DMS53 treated with DMSO at 0.1 percent for 48 hours (cell line): ENCODE data around the gene ABHD16B.
"Not testable (repeated sequence)": the region's sequence is repeated elsewhere in the genome, so short reads cannot be mapped to it uniquely, and the experiment has no call there.

Source experiments
- DNase-seq: peaks from one replicate; lab custom pipeline; 2025; ENCODE audit not compliant: unreplicated experiment; lab: John Stamatoyannopoulos, UW

Gene ABHD16B

DNA sequence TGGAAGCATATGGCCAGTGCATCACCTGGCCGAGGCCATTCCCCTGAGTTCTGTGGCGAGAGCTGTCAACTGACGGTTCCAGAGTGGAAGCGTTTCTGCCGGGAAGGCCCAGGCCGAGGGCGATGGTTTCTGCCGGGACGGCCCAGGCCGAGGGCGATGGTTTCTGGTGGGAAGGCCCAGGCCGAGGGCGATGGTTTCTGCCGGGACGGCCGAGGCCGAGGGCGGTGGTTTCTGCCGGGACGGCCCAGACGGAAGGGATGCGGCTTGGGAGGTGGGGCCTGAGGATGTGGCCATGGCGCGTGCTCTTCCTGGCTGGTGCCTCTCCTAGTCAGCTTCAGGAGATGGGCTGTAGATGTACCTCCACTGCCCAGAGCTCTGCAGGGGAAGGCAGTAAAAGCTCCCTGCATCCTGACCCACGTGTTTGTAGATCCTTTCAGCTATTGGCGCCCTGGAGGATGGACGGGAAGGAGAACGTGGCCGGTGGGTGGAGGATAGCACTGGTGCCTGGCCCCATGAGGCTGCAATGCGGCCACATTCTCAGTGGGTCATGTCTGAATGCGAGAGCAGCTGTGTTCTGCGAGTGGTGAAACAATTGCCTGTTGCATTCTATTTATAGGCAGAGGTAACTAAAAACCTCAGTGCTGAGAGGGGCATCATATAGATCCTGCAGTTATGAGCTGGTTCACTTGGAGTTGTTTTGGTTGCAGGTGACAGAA lies 16.6 kb downstream of the ABHD16B start:
- DNase-seq, result no peak

DNA sequence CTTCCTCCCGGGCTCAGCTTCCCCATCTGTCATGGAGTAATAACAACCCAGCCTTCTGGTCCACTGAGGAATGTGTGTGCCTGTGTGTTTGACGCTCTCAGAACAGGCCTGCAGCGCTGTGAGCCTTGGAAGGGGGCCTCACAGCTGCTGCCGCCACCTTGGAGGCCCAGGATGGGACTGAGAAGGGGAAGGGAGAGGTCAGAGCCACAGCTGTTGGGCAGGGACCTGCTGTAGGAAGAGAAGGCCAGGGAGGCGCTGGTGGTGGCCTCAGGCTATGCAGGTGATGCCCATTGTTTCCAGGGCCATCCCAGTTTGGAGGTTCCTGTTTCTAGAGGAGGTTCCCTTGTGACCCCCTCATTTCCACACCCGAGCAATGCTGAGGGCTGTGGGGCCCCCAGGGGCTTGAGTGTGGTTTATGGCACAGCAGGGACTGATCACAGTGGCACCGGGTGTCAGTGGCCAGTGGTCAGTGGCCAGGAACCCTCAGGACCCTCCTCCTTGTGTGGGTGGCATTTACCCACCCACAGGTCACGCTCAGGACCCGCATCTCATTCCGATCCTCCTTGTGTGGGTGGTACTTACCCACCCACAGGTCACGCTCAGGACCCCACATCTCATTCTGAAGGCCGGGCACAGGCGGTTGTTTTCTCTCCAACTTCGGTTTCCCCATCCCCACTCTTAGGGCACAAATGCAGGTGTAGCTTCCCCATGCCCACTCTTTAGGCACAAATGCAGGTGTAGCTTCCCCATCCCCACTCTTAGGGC lies 17.8 kb downstream of the ABHD16B start:
- DNase-seq, result no peak

DNA sequence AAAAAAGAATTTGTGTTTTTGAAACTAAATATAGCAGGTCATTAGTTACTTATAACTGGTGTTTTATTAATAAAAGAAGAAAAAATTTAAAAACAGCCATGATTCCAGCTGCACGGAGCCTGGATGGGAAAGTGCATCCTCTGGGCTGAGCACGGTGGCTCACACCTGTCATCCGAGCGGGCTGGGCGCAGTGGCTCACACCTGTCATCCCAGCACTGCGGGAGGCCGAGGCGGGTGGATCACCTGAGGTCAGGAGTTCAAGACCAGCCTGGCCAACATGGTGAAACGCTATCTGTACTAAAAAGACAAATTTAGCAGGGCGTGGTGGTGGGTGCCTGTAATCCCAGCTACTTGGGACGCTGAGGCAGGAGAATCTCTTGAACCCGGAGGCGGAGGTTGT lies 19.6 kb downstream of the ABHD16B start:
- not testable (repeated sequence) for DNase-seq

DNA sequence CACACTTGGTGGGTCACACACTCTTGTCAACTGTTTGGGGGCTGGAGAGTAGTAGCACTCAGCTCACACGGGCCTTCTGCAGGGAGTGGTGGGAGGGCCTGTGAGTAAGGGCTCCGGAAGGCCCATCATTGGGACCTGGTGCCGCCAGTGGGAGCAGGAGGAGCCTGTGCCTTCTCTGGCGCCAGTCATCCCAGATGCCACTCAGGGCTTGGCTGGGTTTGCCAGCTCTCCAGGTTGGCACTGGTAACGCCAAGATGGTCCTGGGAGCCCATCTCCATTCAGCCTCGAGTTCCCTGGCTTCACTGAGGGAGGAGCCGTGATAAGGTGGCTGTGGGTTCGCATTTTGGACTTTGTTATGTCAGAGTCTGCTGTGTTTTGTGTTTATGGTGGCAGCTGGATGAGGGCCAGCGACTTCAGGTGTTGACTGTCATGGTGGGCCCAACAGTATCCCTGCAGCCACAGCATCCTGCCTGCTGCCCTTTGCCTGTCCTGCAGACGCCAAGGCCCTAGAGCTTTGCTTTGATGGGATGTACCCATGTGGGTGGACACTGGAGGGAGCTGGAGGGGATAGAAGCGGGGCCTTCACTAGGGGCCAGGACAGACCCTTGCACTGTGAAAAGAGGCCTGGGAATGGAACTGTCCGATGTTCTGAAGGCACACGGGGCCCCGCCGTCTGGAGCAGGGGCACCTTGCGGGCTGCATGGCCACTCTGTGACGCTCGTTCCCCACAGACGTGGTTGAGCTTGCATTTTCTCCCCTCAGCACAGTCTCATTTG lies 20.3 kb downstream of the ABHD16B start:
- DNase-seq, result no peak

GRCh38 chr20:63882257-63883200 lies 21.2 kb downstream of the ABHD16B start:
- DNase-seq, result no peak

- no peak for DNase-seq
Measured at GRCh38 chr20:63883201-63883593, 21.9 kb downstream of the ABHD16B start.

GRCh38 chr20:63884506-63885263 lies 23.4 kb downstream of the ABHD16B start:
- DNase-seq, result no peak

DNA sequence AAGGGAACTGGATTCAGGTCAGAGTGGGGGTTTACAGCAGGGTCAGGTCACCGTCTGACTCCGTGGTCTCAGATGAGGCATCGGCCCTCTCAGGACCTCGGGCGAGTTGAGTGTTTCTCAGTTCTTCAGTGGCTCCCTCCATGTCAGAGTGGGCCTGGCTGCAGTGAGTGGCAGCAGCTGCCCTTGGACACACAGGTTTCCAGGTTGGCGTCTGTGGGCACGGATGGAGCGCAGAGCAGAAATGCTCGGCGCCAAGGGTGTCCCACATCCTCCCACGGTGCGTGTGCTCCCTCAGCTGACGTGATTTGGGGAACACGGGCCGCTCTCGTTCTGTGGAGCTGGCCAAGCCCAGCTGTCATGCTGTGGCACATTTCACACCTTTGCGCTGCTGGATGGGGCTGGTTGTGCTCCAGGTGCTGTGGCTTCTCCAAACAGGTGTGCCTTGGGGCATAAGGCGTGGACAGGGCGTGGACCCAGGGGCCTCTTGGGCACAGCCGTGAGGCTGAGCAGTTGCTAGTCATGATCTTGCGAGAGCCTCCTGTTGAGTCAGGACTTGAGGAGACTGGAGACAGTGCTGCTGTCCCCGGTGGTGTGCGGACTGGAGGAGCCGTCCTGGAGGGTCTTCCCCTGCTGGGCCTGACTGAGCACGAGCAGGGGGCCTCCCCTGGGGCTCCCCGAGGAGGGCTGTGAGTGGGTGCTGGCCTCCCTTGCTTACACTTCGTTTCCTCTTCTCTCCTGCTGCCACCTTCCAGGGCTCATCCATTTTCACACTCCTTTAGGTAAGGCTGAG lies 24.2 kb downstream of the ABHD16B start:
- DNase-seq, result no peak

DNA sequence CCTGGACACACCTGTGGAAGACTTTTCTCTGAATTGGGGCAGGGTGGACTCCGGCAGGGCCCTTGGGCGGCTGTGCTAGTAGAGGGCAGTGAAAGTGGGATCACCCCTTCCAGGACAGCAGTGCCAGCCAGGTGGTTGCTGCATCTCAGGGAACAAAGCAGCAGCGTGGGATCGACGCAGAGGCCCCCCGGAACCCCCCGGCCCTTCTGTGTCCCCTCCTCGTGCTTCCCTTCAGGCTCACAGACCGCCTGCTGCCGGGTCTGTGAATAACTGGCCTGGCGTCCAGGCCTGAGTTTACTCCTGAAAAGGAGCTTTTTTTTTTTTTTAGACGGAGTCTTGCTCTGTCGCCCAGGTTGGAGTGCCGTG lies 24.7 kb downstream of the ABHD16B start:
- no peak for DNase-seq

DNA sequence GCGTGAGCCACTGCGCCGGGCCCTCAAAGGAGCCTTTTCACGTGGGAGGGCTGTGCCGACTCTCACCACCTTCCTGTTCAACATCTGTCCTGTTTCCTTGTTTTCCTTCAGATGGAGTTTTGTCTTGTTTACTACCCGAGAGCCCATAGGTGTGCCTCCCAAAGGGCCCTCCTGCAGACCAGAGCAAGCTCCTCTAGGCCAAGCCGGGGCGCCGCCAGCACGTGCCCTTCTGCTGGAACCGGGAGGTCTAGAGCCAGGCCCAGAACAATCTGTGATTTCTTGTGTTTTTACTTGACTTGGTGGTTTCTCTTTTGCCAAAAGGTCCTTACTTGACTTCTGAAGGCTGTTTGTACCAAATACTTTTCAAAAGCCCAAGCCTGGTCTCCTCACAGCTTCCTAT lies 25.6 kb downstream of the ABHD16B start:
- no peak for DNase-seq

- DNase-seq, result no peak
Measured at GRCh38 chr20:63889241-63890200, 28.2 kb downstream of the ABHD16B start.

- no peak for DNase-seq
Measured at GRCh38 chr20:63890201-63890576, 28.9 kb downstream of the ABHD16B start.

- DNase-seq, result no peak
Measured at GRCh38 chr20:63890616-63891015, 29.3 kb downstream of the ABHD16B start.

GRCh38 chr20:63891061-63892002 lies 30.0 kb downstream of the ABHD16B start:
- DNase-seq, result no peak

GRCh38 chr20:63892402-63892801 lies 31.1 kb downstream of the ABHD16B start:
- no peak for DNase-seq

GRCh38 chr20:63893999-63894357 lies 32.7 kb downstream of the ABHD16B start:
- no peak for DNase-seq
